ENCODE measurements around the gene MAPKBP1. TPM values are rescaled to one million over a fixed set of nuclear protein-coding genes. Genes with fewer than 3 reads are reported as not detected.
A peak's percentile ranks its signal among the peaks of the same experiment; 100 is the strongest.

MAPKBP1 gene
- total and polyA plus RNA-seq, 2 of the 8 experiments (the other 6 are each of a cell fraction or from before 2014, with no cell fraction given): 4.3 to 11.3 TPM

- H2BK20ac ChIP-seq (ENCODE audit: low read length): no peak overlapping the region; the same call in 1 of the 2 replicates
- DNase-seq (ENCODE audit: low read depth in 1 of 2, low spot score in 2 of 2): no peak
Observed at GRCh38 chr15:41782371-41783282, 8.3 kb downstream of the MAPKBP1 start.

More at GRCh38 chr15:41782371-41783282, 8.3 kb downstream of the MAPKBP1 start:
- no peak overlapping the region for H4K91ac ChIP-seq (replicated peaks; ENCODE audit: insufficient read length, low read length)
- H3K27ac ChIP-seq (ENCODE audit: low read depth, low read length): no peak overlapping the region
- H3K27me3 ChIP-seq (replicated peaks in 1 of 4; ENCODE audit: control insufficient read depth in 3 of 4, extremely low read depth in 1 of 4, insufficient read depth in 3 of 4, low read length in 3 of 4): no peaks in the 10 kb centered on the region
- peaks cover 2 to 13% (median 4%) of the 10 kb centered on the region in 4 experiments; a peak in 4 of 7 replicates for H3K4me1 ChIP-seq (replicated peaks in 1 of 4; ENCODE audit: control insufficient read depth in 3 of 4, insufficient read depth in 4 of 4, low read length in 3 of 4)
- H3K9ac ChIP-seq (replicated peaks in 1 of 4; ENCODE audit: extremely low read depth in 1 of 4, low read depth in 3 of 4, low read length in 3 of 4): no peak overlapping the region
- no peak overlapping the region for H3K4me3 ChIP-seq (ENCODE audit: extremely low read depth in 1 of 4, insufficient read depth in 2 of 4, low read depth in 3 of 4, low read length in 4 of 4)
- POLR2A ChIA-PET (ENCODE audit: partially characterized antibody): interaction anchor here (0.9 to 2.9 kb wide), 2 partner anchors 8 to 38 kb away, joined by 3 to 14 read pairs; partner anchors contain the start of gene MAPKBP1
- H2BK120ac ChIP-seq (replicated peaks; ENCODE audit: low read depth, low read length): no peak overlapping the region
- CTCF ChIA-PET (ENCODE audit: partially characterized antibody): interaction anchor here (1.1 to 3.5 kb wide), 7 partner anchors 9 to 122 kb away, joined by 3 to 32 read pairs (median 3); partner anchors contain the start of gene MAPKBP1
- no peaks in the 10 kb centered on the region for H3K9me3 ChIP-seq (ENCODE audit: insufficient read depth in 2 of 2, low read depth in 1 of 2, low read length in 1 of 2)
- no peak for FAIRE-seq
- no peak overlapping the region for H3K18ac ChIP-seq (ENCODE audit: extremely low read depth, low read length)
- whole genome bisulfite sequencing, 2 experiments (ENCODE audit: extremely low coverage in 1 of 2, insufficient coverage in 1 of 2, insufficient read length in 1 of 2, insufficient replicate concordance in 2 of 2, low coverage in 1 of 2, low lambda C conversion rate in 2 of 2, missing lambda C conversion rate in 1 of 2): 86% methylated on average over 5 of the region's 5 CpGs; no CpG with 5 or more reads in 1 of the 2 experiments
- peaks cover 0 to 10% of the 10 kb centered on the region in 2 experiments; a peak in 1 of 4 replicates for H3K79me2 ChIP-seq (ENCODE audit: control insufficient read depth in 1 of 2, insufficient read depth in 2 of 2, low read length in 2 of 2)
- H3K14ac ChIP-seq (ENCODE audit: insufficient read length): no peak overlapping the region
- H2AFZ ChIP-seq (ENCODE audit: low read length): no peak overlapping the region
- H3K23ac ChIP-seq (ENCODE audit: insufficient read length): no peak overlapping the region
- H4K20me1 ChIP-seq (replicated peaks in 1 of 2; ENCODE audit: control insufficient read depth in 1 of 2, insufficient read depth in 2 of 2, low read length in 2 of 2): no peaks in the 10 kb centered on the region
- H2BK5ac ChIP-seq (ENCODE audit: low read depth, low read length): no peak overlapping the region
- no peak overlapping the region for H3K4me2 ChIP-seq (ENCODE audit: insufficient read depth in 1 of 2, low read depth in 2 of 2, low read length in 2 of 2)
- H4K5ac ChIP-seq (ENCODE audit: insufficient read length, low read depth, low read length): no peak overlapping the region
- no peak overlapping the region for H3K56ac ChIP-seq (replicated peaks; ENCODE audit: insufficient read length, low read depth, low read length)
- no peak overlapping the region for H2BK12ac ChIP-seq (ENCODE audit: low read depth, low read length)
- no peak overlapping the region for H2AK5ac ChIP-seq (ENCODE audit: low read depth, low read length)
- TF ChIP-seq TAF7 (optimal IDR thresholded peaks at IDR 0.05; ENCODE audit: borderline replicate concordance, low read depth, low read length) (no peak), ASH2L (IDR thresholded peaks at IDR 0.05; ENCODE audit: low read length) (no peak), NANOG (IDR thresholded peaks at IDR 0.05; ENCODE audit: insufficient read depth, low read depth, low read length, poor library complexity, severe bottlenecking) (peak; percentile 39), SUZ12 (IDR thresholded peaks at IDR 0.05; ENCODE audit: low read length) (no peak), PHF8 (conservative IDR thresholded peaks at IDR 0.05; ENCODE audit: low read depth, low read length) (no peak), CBX8 (IDR thresholded peaks at IDR 0.05; ENCODE audit: borderline replicate concordance, low read depth, low read length) (no peak)
- H3K79me1 ChIP-seq (ENCODE audit: low read depth, low read length): no peaks in the 10 kb centered on the region; the same call in 1 of the 2 replicates
- no peak overlapping the region for H2BK15ac ChIP-seq (ENCODE audit: low read length)
- no peak overlapping the region for H3K4ac ChIP-seq (replicated peaks; ENCODE audit: insufficient read length, low read depth, low read length)
- H4K8ac ChIP-seq (ENCODE audit: extremely low read depth, insufficient read depth, low read length): no peak overlapping the region
- H3K23me2 ChIP-seq (ENCODE audit: low read depth, low read length): no peaks in the 10 kb centered on the region
- H3K36me3 ChIP-seq (ENCODE audit: control insufficient read depth in 2 of 4, insufficient read depth in 4 of 4, low read length in 3 of 4): no peaks in the 10 kb centered on the region

Measured in H1 (cell line).